Loucy (cell line): ENCODE data around the gene GJA4.
"Not testable (repeated sequence)": the region's sequence is repeated elsewhere in the genome, so short reads cannot be mapped to it uniquely, and the experiment has no call there.

ENCODE experiments used
- H2AFZ ChIP-seq: fragments of 200-600 bp; sonication (generic); 2 replicates; pipeline ENCODE4 v1.6.0; 2016; ENCODE audit warnings: antibody characterized with exemption, mild to moderate bottlenecking, low read length, moderate library complexity
- H3F3A ChIP-seq: fragments of 200-600 bp; 2 replicates; pipeline ENCODE4 v1.6.0; 2016; ENCODE audit warnings: antibody characterized with exemption, low read depth, mild to moderate bottlenecking
- H3K27me3 ChIP-seq: fragments of 200-600 bp; sonication (generic); 2 replicates; pipeline ENCODE4 v1.6.1; 2014; ENCODE audit warnings: low read length, mild to moderate bottlenecking; ENCODE audit not compliant: insufficient read depth, poor library complexity, severe bottlenecking
- H3K36me3 ChIP-seq: fragments of 200-600 bp; sonication (generic); 2 replicates; pipeline ENCODE4 v1.6.1; 2016; ENCODE audit warnings: low read length; ENCODE audit not compliant: insufficient read depth
- H3K4me1 ChIP-seq: fragments of 200-600 bp; sonication (generic); 2 replicates; pipeline ENCODE4 v1.5.1; 2014; ENCODE audit warnings: low read length, mild to moderate bottlenecking; ENCODE audit not compliant: insufficient read depth, poor library complexity, severe bottlenecking
- H3K4me2 ChIP-seq: fragments of 200-600 bp; sonication (generic); 2 replicates; pipeline ENCODE4 v1.6.0; 2014; ENCODE audit warnings: antibody characterized with exemption, low read length, low read depth, mild to moderate bottlenecking; ENCODE audit not compliant: poor library complexity, severe bottlenecking
- H3K4me3 ChIP-seq: fragments of 200-600 bp; sonication (generic); 2 replicates; pipeline ENCODE4 v1.5.1; 2014; ENCODE audit warnings: low read length, mild to moderate bottlenecking, mixed read lengths; ENCODE audit not compliant: poor library complexity, severe bottlenecking
- H3K79me2 ChIP-seq: fragments of 200-600 bp; sonication (generic); 2 replicates; pipeline ENCODE4 v1.6.1; 2014; ENCODE audit warnings: low read length; ENCODE audit not compliant: insufficient read depth
- H3K9ac ChIP-seq: fragments of 200-600 bp; sonication (generic); 2 replicates; pipeline ENCODE4 v1.6.0; 2014; ENCODE audit warnings: mild to moderate bottlenecking, low read depth, low read length, moderate library complexity; ENCODE audit not compliant: poor library complexity, severe bottlenecking
- H3K9me2 ChIP-seq: fragments of 200-600 bp; sonication (generic); replicated peaks from 2 replicates; pipeline ENCODE4 v1.6.1; 2016; ENCODE audit warnings: low read depth, low read length, mixed read lengths
- H3K9me3 ChIP-seq: fragments of 200-600 bp; sonication (generic); 2 replicates; pipeline ENCODE4 v1.6.1; 2014; ENCODE audit warnings: mild to moderate bottlenecking, antibody characterized with exemption, low read length, low read depth; ENCODE audit not compliant: insufficient read depth
- H4K20me1 ChIP-seq: fragments of 200-600 bp; sonication (generic); 2 replicates; pipeline ENCODE4 v1.6.0; 2014; ENCODE audit warnings: antibody characterized with exemption, low read length, mild to moderate bottlenecking; ENCODE audit not compliant: insufficient read depth, poor library complexity, severe bottlenecking
- EZH2phosphoT487 ChIP-seq: fragments of 200-600 bp; IDR thresholded peaks from 2 replicates; pipeline ENCODE4 v1.6.1; 2018; ENCODE audit warnings: antibody characterized with exemption, mild to moderate bottlenecking, moderate library complexity, borderline replicate concordance
- TF ChIP-seq, protein P1 (sequence below): fragments of 200-600 bp; sonication (generic); conservative IDR thresholded peaks from 2 replicates; pipeline ENCODE4 v1.5.1; 2014; ENCODE audit warnings: mild to moderate bottlenecking, antibody characterized with exemption, low read length

Gene GJA4

DNA sequence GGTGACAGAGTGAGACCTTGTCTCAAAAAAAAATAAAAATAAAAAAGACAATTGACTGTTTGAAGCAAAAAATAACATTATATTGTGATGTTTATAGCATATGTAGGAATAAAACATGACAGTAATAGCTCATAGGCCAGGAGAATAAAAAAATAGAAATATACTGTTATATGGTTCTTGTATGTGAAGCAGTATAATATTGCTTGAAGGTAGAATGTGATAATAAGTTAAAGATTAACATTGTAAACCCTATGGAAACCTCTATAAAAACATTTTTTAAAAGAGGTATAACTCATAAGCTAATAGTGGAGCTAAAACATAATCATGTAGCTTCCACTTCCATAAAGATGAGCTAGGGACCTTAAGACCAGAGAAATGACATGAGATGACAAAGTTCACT lies 23.5 kb downstream of the GJA4 start:
- Histone ChIP-seq H2AFZ (no peak overlapping the region), H3K27me3 (no peaks in the 10 kb centered on the region), H3K79me2 (no peaks in the 10 kb centered on the region), H3K9me3 (no peaks in the 10 kb centered on the region), H3K4me1 (no peaks in the 10 kb centered on the region), H3K36me3 (no peaks in the 10 kb centered on the region), H3K9ac (no peak overlapping the region), H4K20me1 (no peaks in the 10 kb centered on the region), H3F3A (no peaks in the 10 kb centered on the region), H3K9me2 (no peaks in the 10 kb centered on the region), H3K4me2 (no peak overlapping the region), H3K4me3 (no peak overlapping the region)
- TF ChIP-seq EZH2phosphoT487, result no peak
- TF ChIP-seq, protein P1, sequence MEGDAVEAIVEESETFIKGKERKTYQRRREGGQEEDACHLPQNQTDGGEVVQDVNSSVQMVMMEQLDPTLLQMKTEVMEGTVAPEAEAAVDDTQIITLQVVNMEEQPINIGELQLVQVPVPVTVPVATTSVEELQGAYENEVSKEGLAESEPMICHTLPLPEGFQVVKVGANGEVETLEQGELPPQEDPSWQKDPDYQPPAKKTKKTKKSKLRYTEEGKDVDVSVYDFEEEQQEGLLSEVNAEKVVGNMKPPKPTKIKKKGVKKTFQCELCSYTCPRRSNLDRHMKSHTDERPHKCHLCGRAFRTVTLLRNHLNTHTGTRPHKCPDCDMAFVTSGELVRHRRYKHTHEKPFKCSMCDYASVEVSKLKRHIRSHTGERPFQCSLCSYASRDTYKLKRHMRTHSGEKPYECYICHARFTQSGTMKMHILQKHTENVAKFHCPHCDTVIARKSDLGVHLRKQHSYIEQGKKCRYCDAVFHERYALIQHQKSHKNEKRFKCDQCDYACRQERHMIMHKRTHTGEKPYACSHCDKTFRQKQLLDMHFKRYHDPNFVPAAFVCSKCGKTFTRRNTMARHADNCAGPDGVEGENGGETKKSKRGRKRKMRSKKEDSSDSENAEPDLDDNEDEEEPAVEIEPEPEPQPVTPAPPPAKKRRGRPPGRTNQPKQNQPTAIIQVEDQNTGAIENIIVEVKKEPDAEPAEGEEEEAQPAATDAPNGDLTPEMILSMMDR, result no peak

DNA sequence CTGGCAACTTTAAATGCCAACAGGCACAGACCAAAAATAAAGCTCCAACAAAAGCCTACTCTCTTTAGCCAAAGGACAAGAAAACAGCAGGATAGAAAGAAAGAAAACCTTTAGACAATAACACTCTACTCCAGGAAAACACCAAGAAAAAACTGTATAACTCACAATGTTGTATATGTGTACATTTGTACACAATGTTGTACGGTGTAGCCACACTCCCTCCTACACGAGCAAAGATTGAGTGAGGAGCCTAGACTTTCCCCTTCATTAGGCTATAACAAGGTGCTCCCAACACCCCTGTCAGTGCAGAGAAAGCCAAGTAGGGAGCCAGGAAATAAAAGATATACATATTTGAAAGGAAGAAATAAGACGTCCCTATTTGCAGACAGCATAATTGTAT lies 24.0 kb downstream of the GJA4 start:
- no peak overlapping the region for H3K4me3 ChIP-seq
- no peaks in the 10 kb centered on the region for H3K27me3 ChIP-seq
- H3K9ac ChIP-seq, result no peak overlapping the region
- TF ChIP-seq, protein P1, result no peak
- TF ChIP-seq EZH2phosphoT487, result no peak
- no peaks in the 10 kb centered on the region for H3K4me1 ChIP-seq
- no peaks in the 10 kb centered on the region for H3K79me2 ChIP-seq
- no peak overlapping the region for H2AFZ ChIP-seq
- H3K36me3 ChIP-seq, result no peaks in the 10 kb centered on the region
- H4K20me1 ChIP-seq, result no peaks in the 10 kb centered on the region
- H3K9me2 ChIP-seq, result no peaks in the 10 kb centered on the region
- no peaks in the 10 kb centered on the region for H3K9me3 ChIP-seq
- no peaks in the 10 kb centered on the region for H3F3A ChIP-seq
- H3K4me2 ChIP-seq, result no peak overlapping the region

DNA sequence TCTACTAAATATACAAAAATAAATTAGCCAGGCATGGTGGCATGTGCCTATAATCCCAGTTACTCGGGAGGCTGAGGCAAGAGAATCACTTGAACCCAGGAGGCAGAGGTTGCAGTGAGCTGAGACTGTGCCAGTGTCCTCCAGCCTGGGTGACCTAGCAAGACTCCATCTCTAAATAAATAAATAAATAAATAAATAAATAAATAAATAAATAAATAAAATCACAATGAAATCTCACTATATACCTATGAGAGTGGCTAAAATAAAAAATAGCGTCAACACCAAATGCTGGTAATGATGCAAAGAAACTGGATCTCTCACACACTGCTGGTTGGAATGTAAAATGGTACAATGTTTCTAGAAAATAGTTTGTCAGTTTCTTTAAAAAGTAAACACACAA lies 26.1 kb downstream of the GJA4 start:
- not testable (repeated sequence) for H3K4me3 ChIP-seq, H3K36me3 ChIP-seq, H2AFZ ChIP-seq, H3K9me3 ChIP-seq, H3K79me2 ChIP-seq, H3K9me2 ChIP-seq, H3K4me1 ChIP-seq, H3F3A ChIP-seq, H3K4me2 ChIP-seq, H4K20me1 ChIP-seq, H3K27me3 ChIP-seq, H3K9ac ChIP-seq

DNA sequence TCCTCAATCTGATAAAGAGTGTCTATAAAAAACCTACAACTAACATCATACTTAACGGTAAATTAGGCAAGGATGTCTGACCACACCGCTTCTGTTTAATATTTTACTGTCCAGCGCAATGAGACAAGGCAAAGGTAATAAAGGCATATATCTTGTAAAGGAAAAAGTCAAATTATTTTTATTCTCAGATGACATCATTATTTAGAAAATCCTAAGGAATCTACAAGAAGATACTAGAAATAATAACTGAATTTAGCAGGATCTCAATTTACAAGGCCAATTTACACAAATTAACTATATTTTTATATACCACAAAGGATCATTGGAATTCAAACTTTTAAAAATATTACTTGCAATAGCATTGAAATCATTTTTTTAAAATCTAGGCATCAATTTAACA lies 29.4 kb downstream of the GJA4 start:
- Histone ChIP-seq H3K4me2 (no peak overlapping the region), H3K9me2 (no peaks in the 10 kb centered on the region), H3K79me2 (no peaks in the 10 kb centered on the region), H3K4me3 (no peak overlapping the region), H3K27me3 (no peaks in the 10 kb centered on the region), H3K9me3 (no peaks in the 10 kb centered on the region), H3F3A (no peaks in the 10 kb centered on the region), H3K36me3 (no peaks in the 10 kb centered on the region), H3K9ac (no peak overlapping the region), H2AFZ (no peak overlapping the region), H4K20me1 (no peaks in the 10 kb centered on the region), H3K4me1 (no peaks in the 10 kb centered on the region)
- TF ChIP-seq, protein P1, result no peak
- no peak for TF ChIP-seq EZH2phosphoT487
